H1 (cell line): ENCODE data around the gene FLT4. TPM values are rescaled to one million over a fixed set of nuclear protein-coding genes. Genes with fewer than 3 reads are reported as not detected.

ENCODE experiments used
- CTCF ChIA-PET: fragments of 300-600 bp; sonication (Branson Sonifier 250); formaldehyde crosslinking; loops from one replicate; lab custom pipeline; 2021; ENCODE audit not compliant: partially characterized antibody; lab: Charles Lee
- POLR2A ChIA-PET: fragments of 300-600 bp; sonication (Branson Sonifier 250); formaldehyde crosslinking; loops from one replicate; lab custom pipeline; 2021; ENCODE audit warnings: inconsistent platforms; ENCODE audit not compliant: partially characterized antibody; lab: Charles Lee
- DNase-seq, 2 experiments: peaks; one replicate each; pipeline versions ENCODE4 v3.0.0 to v3.0.0-alpha.2; 2010 to 2022; ENCODE audit warnings: low spot score in 2 of 2, low read depth in 1 of 2, mixed read lengths in 1 of 2
- FAIRE-seq: peaks from 2 replicates; lab custom pipeline; 2011; peaks lifted over from hg19 to GRCh38; lab: Jason Lieb, UNC
- H2AFZ ChIP-seq: 2 replicates; pipeline ENCODE4 v1.8.1; 2012; ENCODE audit warnings: low read length, inconsistent platforms
- H2AK5ac ChIP-seq: 2 replicates; pipeline ENCODE4 v1.6.1; 2013; ENCODE audit warnings: low read depth, low read length
- H2BK120ac ChIP-seq: replicated peaks from 2 replicates; pipeline ENCODE3; 2013; ENCODE audit warnings: low read depth, low read length, inconsistent platforms
- H2BK12ac ChIP-seq: 2 replicates; pipeline ENCODE4 v1.6.1; 2013; ENCODE audit warnings: low read depth, low read length
- H2BK15ac ChIP-seq: 2 replicates; pipeline ENCODE4 v1.6.1; 2013; ENCODE audit warnings: low read length
- H2BK20ac ChIP-seq: 2 replicates; pipeline ENCODE4 v1.6.1; 2013; ENCODE audit warnings: low read length
- H2BK5ac ChIP-seq: 2 replicates; pipeline ENCODE4 v1.6.1; 2013; ENCODE audit warnings: low read depth, low read length
- H3K14ac ChIP-seq: 2 replicates; pipeline ENCODE4 v1.6.1; 2013; ENCODE audit warnings: inconsistent platforms; ENCODE audit not compliant: insufficient read length
- H3K18ac ChIP-seq: 2 replicates; pipeline ENCODE4 v1.6.1; 2013; ENCODE audit warnings: low read length; ENCODE audit errors: extremely low read depth
- H3K23ac ChIP-seq: 2 replicates; pipeline ENCODE4 v1.6.1; 2013; ENCODE audit warnings: inconsistent platforms; ENCODE audit not compliant: insufficient read length
- H3K23me2 ChIP-seq: 2 replicates; pipeline ENCODE4 v1.6.1; 2013; ENCODE audit warnings: low read depth, low read length
- H3K27ac ChIP-seq: 2 replicates; pipeline ENCODE4 v1.6.1; 2011; ENCODE audit warnings: low read depth, low read length, inconsistent platforms
- H3K27me3 ChIP-seq, 4 experiments: replicated peaks in 1 of 4; 1 replicate in 1 of 4; 2 replicates in 3 of 4; pipeline versions ENCODE4 v1.6.1 to v1.8.1; 2011 to 2013; ENCODE audit warnings: low read length in 3 of 4, mild to moderate bottlenecking in 3 of 4, inconsistent platforms in 2 of 4, mixed read lengths in 2 of 4, moderate library complexity in 1 of 4; ENCODE audit not compliant: control insufficient read depth in 3 of 4, insufficient read depth in 3 of 4; ENCODE audit errors: extremely low read depth in 1 of 4
- H3K36me3 ChIP-seq, 4 experiments: 2 replicates each; pipeline versions ENCODE4 v1.6.1 to v1.8.1; 2011 to 2013; ENCODE audit warnings: mild to moderate bottlenecking in 4 of 4, low read length in 3 of 4, moderate library complexity in 2 of 4, control low read depth in 1 of 4, inconsistent platforms in 1 of 4; ENCODE audit not compliant: insufficient read depth in 4 of 4, control insufficient read depth in 2 of 4
- H3K4ac ChIP-seq: replicated peaks from 2 replicates; pipeline ENCODE3; 2013; ENCODE audit warnings: low read length, low read depth, mixed read lengths, inconsistent platforms; ENCODE audit not compliant: insufficient read length
- H3K4me1 ChIP-seq, 4 experiments: replicated peaks in 1 of 4; 1 replicate in 1 of 4; 2 replicates in 3 of 4; pipeline versions ENCODE4 v1.6.1 to v1.8.1; 2011 to 2013; ENCODE audit warnings: low read length in 3 of 4, inconsistent platforms in 2 of 4, mixed read lengths in 1 of 4; ENCODE audit not compliant: insufficient read depth in 4 of 4, control insufficient read depth in 3 of 4
- H3K4me2 ChIP-seq, 2 experiments: 2 replicates each; pipeline versions ENCODE4 v1.6.1 to v1.8.1; 2011 to 2013; ENCODE audit warnings: low read depth in 2 of 2, low read length in 2 of 2, control low read depth in 1 of 2, inconsistent platforms in 1 of 2, mild to moderate bottlenecking in 1 of 2; ENCODE audit not compliant: insufficient read depth in 1 of 2
- H3K4me3 ChIP-seq, 4 experiments: fragments of 200-600, 300-600 bp in 1 of 4; sonication (generic), shearing (Covaris generic), sonication (Bioruptor Twin) in 1 of 4; 2 replicates each; pipeline versions ENCODE4 v1.5.1 to v1.8.1; 2011 to 2016; ENCODE audit warnings: low read length in 4 of 4, low read depth in 3 of 4, control low read depth in 2 of 4, inconsistent platforms in 2 of 4, mild to moderate bottlenecking in 2 of 4, mixed read lengths in 1 of 4, moderate library complexity in 1 of 4; ENCODE audit not compliant: insufficient read depth in 2 of 4; ENCODE audit errors: extremely low read depth in 1 of 4
- H3K56ac ChIP-seq: replicated peaks from 2 replicates; pipeline ENCODE3; 2013; ENCODE audit warnings: low read depth, mild to moderate bottlenecking, mixed read lengths, low read length, inconsistent platforms; ENCODE audit not compliant: insufficient read length
- H3K79me1 ChIP-seq: 2 replicates; pipeline ENCODE4 v1.6.1; 2013; ENCODE audit warnings: low read depth, low read length, control low read depth
- H3K79me2 ChIP-seq, 2 experiments: 2 replicates each; pipeline versions ENCODE4 v1.6.1 to v1.8.1; 2012 to 2013; ENCODE audit warnings: low read length in 2 of 2, mild to moderate bottlenecking in 2 of 2, inconsistent platforms in 1 of 2; ENCODE audit not compliant: insufficient read depth in 2 of 2, control insufficient read depth in 1 of 2
- H3K9ac ChIP-seq, 4 experiments: replicated peaks in 1 of 4; 1 replicate in 1 of 4; 2 replicates in 3 of 4; pipeline versions ENCODE4 v1.6.1 to v1.8.1; 2011 to 2013; ENCODE audit warnings: low read depth in 3 of 4, low read length in 3 of 4, control low read depth in 2 of 4, mild to moderate bottlenecking in 2 of 4, moderate library complexity in 2 of 4, inconsistent platforms in 1 of 4; ENCODE audit errors: extremely low read depth in 1 of 4
- H3K9me3 ChIP-seq, 2 experiments: 2 replicates each; pipeline versions ENCODE4 v1.6.1 to v1.8.1; 2012 to 2013; ENCODE audit warnings: mild to moderate bottlenecking in 2 of 2, moderate library complexity in 2 of 2, control low read depth in 1 of 2, inconsistent platforms in 1 of 2, low read depth in 1 of 2, low read length in 1 of 2, mixed read lengths in 1 of 2; ENCODE audit not compliant: insufficient read depth in 2 of 2
- H4K20me1 ChIP-seq, 2 experiments: replicated peaks in 1 of 2; 2 replicates each; pipeline versions ENCODE3 to v1.8.1; 2011 to 2013; ENCODE audit warnings: inconsistent platforms in 2 of 2, low read length in 2 of 2, mild to moderate bottlenecking in 1 of 2; ENCODE audit not compliant: insufficient read depth in 2 of 2, control insufficient read depth in 1 of 2
- H4K5ac ChIP-seq: 2 replicates; pipeline ENCODE4 v1.6.1; 2013; ENCODE audit warnings: low read length, low read depth, mixed read lengths, inconsistent platforms; ENCODE audit not compliant: insufficient read length
- H4K8ac ChIP-seq: 2 replicates; pipeline ENCODE4 v1.8.0; 2013; ENCODE audit warnings: mild to moderate bottlenecking, moderate library complexity, low read length, inconsistent platforms; ENCODE audit not compliant: insufficient read depth; ENCODE audit errors: extremely low read depth
- H4K91ac ChIP-seq: replicated peaks from 2 replicates; pipeline ENCODE3; 2013; ENCODE audit warnings: low read length, mixed read lengths, inconsistent platforms; ENCODE audit not compliant: insufficient read length
- ATF3 ChIP-seq: IDR thresholded peaks from 2 replicates; pipeline ENCODE4 v1.6.1; 2011; ENCODE audit warnings: low read depth, mild to moderate bottlenecking, low read length; ENCODE audit not compliant: insufficient read depth
- CHD1 ChIP-seq: IDR thresholded peaks from 2 replicates; pipeline ENCODE4 v1.6.1; 2012; ENCODE audit warnings: low read depth, low read length, improper control_type of control experiment
- RFX5 ChIP-seq: IDR thresholded peaks from 2 replicates; pipeline ENCODE4 v1.6.1; 2011; ENCODE audit warnings: low read depth, low read length, improper control_type of control experiment, borderline replicate concordance
- WGBS, 2 experiments: shearing (Covaris generic) in 1 of 2; methylation state at CpG; one replicate each; pipeline versions ENCODE4 v1.1.6 to v1.1.7; 2013 to 2015; ENCODE audit warnings: low lambda C conversion rate in 2 of 2, mixed read lengths in 2 of 2, inconsistent platforms in 1 of 2, low coverage in 1 of 2, missing lambda C conversion rate in 1 of 2; ENCODE audit not compliant: insufficient replicate concordance in 2 of 2, insufficient coverage in 1 of 2, insufficient read length in 1 of 2; ENCODE audit errors: extremely low coverage in 1 of 2, missing lambda C conversion rate in 1 of 2; 5-methylcytosine and 5-hydroxymethylcytosine counted together
- polyA plus RNA-seq, 7 experiments: library from polyadenylated mRNA; depleted of rRNA in 3 of 7; stranded (reverse) in 5 of 7; unstranded in 2 of 7; fragments of >200 nt in 5 of 7; fragments of 200-250 nt in 2 of 7; gene quantifications; 1 replicate in 5 of 7; 2 replicates in 1 of 7; 4 replicates in 1 of 7; pipeline versions ENCODE4 v1.2.1 to v1.2.3, GENCODE V29; 2011 to 2013; ENCODE audit warnings: missing spikeins in 2 of 7, mixed read lengths in 2 of 7
- total RNA-seq: library from RNA; stranded (reverse); fragmentation: NEBNext Ultra II Directional; extraction: Animal tissue kit (Norgen Biotek cat#: 25700); gene quantifications from 2 replicates; pipeline ENCODE4 v1.2.1, GENCODE V29; 2021
- TF ChIP-seq, protein P1 (sequence below): IDR thresholded peaks from 2 replicates; pipeline ENCODE4 v1.6.1; 2012; ENCODE audit warnings: low read length, inconsistent platforms

The FLT4 gene
- total and polyA plus RNA-seq, 2 of the 8 experiments (the other 6 are each of a cell fraction or from before 2014, with no cell fraction given): 6.5 to 7.7 TPM

DNA sequence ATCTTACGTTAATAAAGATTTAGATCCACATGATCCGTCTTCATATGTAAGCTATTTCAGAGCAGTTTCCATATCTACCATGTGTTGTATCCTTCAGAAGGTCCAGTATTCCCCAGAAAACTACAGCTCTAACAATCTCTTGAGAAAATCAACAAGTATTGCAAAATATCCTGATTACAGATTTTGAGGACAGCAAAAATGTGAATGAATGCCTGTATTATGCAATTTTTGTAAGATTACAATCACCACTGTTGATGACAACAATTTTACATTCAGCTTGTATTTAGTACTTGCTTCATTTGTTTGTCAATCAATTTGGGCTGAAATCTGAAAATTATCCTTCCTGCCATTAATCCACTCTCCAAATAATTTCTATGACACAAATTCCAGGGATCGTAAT lies 43.0 kb upstream of the FLT4 start:
- no peak overlapping the region for H3K18ac ChIP-seq
- TF ChIP-seq ATF3 (no peak), RFX5 (no peak), CHD1 (no peak)
- TF ChIP-seq, protein P1, sequence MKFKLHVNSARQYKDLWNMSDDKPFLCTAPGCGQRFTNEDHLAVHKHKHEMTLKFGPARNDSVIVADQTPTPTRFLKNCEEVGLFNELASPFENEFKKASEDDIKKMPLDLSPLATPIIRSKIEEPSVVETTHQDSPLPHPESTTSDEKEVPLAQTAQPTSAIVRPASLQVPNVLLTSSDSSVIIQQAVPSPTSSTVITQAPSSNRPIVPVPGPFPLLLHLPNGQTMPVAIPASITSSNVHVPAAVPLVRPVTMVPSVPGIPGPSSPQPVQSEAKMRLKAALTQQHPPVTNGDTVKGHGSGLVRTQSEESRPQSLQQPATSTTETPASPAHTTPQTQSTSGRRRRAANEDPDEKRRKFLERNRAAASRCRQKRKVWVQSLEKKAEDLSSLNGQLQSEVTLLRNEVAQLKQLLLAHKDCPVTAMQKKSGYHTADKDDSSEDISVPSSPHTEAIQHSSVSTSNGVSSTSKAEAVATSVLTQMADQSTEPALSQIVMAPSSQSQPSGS: no peak
- no peak for FAIRE-seq

More for the DNA sequence above, 43.0 kb upstream of the FLT4 start:
- Histone ChIP-seq H2BK120ac (no peak overlapping the region), H3K23me2 (no peaks in the 10 kb centered on the region), H3K36me3 (no peaks in the 10 kb centered on the region), H3K4me2 (no peak overlapping the region), H3K4me3 (no peak overlapping the region), H3K9ac (no peak overlapping the region), H2AK5ac (no peak overlapping the region), H3K27ac (no peak overlapping the region), H3K23ac (no peak overlapping the region), H2BK12ac (no peak overlapping the region), H3K27me3 (no peaks in the 10 kb centered on the region), H3K9me3 (no peaks in the 10 kb centered on the region), H4K91ac (no peak overlapping the region), H2BK15ac (no peak overlapping the region), H3K4me1 (peaks cover 0 to 8% (median 5%) of the 10 kb centered on the region in 4 experiments; a peak in 4 of 7 replicates), H3K14ac (no peak overlapping the region), H3K56ac (no peak overlapping the region), H4K20me1 (no peaks in the 10 kb centered on the region), H3K79me1 (no peaks in the 10 kb centered on the region), H3K4ac (no peak overlapping the region), H2BK5ac (no peak overlapping the region), H3K79me2 (no peaks in the 10 kb centered on the region), H2BK20ac (no peak overlapping the region), H4K8ac (no peak overlapping the region), H2AFZ (no peak overlapping the region), H4K5ac (no peak overlapping the region)
- CTCF ChIA-PET: interaction anchor here (1.4 to 4.3 kb wide), 3 partner anchors 26 to 86 kb away, joined by 3 to 23 read pairs (median 6); no protein-coding TSS in a partner anchor
- POLR2A ChIA-PET: no interaction called here
- WGBS, 2 experiments: 67% methylated on average over 3 of the region's 3 CpGs; no CpG with 5 or more reads in 1 of the 2 experiments
- DNase-seq: no peak
